Measurements from ENCODE around the gene MCCD1.
"Not testable (repeated sequence)": the region's sequence is repeated elsewhere in the genome, so short reads cannot be mapped to it uniquely, and the experiment has no call there.

MCCD1 gene

DNA sequence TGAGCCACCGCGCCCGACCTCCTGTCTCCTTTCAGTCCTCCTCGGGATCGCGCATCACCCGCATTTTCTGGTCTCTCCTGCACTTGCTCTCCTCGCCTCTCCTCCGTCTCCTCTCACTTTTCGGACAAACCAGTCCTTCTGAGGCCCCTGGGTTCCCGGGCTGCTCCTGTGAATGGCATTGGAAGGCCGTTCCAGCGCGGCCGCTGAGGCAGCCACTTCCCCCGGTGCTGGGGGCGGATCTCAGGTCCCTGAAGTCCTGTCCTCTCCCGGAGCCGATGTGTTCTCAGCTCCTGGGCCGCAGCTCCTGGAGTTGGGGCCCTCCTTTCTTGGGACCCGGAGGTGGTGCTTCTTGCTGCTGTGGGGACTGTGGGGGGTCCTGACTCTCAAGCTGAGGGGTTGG is 30.0 kb upstream of the MCCD1 start:
- DNase-seq (ENCODE audit: low read depth) = no peak
- TF ChIP-seq, protein P1, sequence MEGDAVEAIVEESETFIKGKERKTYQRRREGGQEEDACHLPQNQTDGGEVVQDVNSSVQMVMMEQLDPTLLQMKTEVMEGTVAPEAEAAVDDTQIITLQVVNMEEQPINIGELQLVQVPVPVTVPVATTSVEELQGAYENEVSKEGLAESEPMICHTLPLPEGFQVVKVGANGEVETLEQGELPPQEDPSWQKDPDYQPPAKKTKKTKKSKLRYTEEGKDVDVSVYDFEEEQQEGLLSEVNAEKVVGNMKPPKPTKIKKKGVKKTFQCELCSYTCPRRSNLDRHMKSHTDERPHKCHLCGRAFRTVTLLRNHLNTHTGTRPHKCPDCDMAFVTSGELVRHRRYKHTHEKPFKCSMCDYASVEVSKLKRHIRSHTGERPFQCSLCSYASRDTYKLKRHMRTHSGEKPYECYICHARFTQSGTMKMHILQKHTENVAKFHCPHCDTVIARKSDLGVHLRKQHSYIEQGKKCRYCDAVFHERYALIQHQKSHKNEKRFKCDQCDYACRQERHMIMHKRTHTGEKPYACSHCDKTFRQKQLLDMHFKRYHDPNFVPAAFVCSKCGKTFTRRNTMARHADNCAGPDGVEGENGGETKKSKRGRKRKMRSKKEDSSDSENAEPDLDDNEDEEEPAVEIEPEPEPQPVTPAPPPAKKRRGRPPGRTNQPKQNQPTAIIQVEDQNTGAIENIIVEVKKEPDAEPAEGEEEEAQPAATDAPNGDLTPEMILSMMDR (IDR thresholded peaks at IDR 0.05; ENCODE audit: low read depth, low read length, missing control alignments) = no peak
- H3K4me3 ChIP-seq (ENCODE audit: low read depth, low read length) = peak overlapping the region; percentile 70

DNA sequence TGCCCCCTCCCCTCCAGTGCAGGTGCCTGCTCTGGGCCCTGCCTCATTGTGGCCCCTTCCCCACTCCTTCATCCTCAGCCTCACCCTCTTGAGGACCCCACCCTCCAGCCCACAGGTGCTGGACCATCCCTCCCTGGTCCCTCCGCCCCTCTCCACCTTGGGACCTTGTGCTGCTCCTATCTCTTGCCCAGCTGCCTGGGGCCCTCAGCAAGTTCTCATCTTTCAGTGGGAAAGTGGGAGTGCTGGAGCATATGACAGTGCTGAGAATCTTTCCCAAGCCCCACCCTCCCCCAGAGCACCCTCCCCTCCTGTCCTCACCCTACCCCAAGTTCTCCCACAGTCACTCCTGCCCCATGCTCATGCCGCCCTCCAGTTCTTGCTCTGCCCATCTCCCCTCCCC is 29.1 kb upstream of the MCCD1 start:
- H3K4me3 ChIP-seq (ENCODE audit: low read depth, low read length); DNase-seq (ENCODE audit: low read depth): not testable (repeated sequence)

DNA sequence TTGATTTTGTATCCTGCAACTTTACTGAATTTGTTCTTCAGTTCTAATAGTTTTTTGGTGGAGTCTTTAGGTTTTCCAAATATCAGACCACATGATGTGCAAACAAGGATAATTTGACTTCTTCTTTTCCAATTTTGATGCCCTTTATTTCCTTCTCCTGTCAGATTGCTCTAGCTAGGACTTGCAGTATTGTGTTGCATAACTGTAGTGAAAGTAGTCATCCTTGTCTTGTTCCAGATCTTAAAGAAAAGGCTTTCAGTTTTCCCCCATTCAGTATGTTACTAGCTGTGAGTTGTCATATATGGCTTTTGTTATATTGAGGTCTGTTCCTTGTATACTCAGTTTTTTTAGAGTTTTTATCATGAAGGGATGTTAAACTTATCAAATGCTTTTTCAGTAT is 26.2 kb upstream of the MCCD1 start:
- TF ChIP-seq, protein P1 (IDR thresholded peaks at IDR 0.05; ENCODE audit: low read depth, low read length, missing control alignments) = no peak
- H3K4me3 ChIP-seq (ENCODE audit: low read depth, low read length) = no peak overlapping the region
- no peak for DNase-seq (ENCODE audit: low read depth)

DNA sequence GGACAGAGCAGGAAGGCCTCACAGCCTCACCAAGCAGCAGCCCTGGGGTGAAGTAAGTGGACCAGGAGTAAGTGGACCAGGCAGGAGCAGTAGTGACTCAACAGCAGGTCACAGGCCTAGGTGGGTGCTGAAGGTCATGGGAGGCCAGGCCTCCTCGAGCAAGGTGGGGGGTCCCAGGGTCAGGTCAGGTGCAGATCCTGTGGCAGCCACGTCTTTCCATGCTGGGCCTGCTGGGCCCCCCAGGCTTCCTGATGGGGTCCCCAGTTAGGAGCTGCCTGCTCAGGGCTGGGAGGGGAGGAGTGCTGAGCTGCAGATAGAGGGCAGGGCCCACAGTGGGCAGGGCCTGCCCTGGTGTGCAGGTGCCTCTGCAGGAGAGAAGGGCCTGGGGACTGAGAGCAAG is 19.7 kb upstream of the MCCD1 start:
- not testable (repeated sequence) for H3K4me3 ChIP-seq (ENCODE audit: low read depth, low read length); DNase-seq (ENCODE audit: low read depth)

DNA sequence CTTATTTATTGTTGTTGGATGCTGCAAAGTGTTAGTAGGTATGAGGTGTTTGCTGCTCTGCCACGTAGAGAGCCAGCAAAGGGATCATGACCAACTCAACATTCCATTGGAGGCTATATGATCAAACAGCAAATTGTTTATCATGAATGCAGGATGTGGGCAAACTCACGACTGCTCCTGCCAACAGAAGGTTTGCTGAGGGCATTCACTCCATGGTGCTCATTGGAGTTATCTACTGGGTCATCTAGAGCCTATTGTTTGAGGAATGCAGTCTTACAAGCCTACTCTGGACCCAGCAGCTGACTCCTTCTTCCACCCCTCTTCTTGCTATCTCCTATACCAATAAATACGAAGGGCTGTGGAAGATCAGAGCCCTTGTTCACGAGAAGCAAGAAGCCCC is 18.8 kb upstream of the MCCD1 start:
- TF ChIP-seq, protein P1 (IDR thresholded peaks at IDR 0.05; ENCODE audit: low read depth, low read length, missing control alignments) = no peak
- H3K4me3 ChIP-seq (ENCODE audit: low read depth, low read length) = no peak overlapping the region
- no peak for DNase-seq (ENCODE audit: low read depth)

DNA sequence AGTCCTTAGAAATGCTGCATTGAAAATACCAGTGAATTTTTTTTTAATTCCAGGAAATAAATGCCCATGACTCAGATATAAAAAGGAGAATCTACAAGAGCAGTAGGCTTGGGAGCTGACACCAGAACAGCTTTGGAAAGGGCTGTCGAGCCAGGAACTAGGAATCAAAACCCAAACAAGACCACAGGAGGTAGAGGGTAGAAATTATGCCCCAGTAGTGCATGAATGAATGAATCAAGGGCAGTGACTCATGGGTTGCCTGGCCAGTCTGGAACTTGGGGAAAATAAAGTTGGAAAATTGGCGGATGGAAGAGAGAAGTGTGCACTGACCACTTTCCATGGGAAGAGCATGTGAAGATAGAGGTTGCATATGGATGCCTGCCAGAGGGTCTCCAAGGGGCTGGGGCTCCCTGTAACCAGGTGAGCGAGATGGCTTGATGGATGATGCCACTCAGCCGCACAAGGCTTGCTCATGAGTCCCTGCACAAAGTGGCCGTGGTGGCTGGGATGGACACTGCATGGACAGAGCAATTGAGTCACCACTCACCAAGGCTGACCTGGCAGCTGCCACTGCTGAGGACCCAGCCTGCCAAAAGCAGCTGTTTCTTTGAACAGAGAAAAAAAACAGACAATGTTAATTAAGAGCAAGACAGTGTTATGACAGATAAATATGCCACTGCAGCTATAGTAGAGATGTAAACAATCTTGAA is 15.2 kb upstream of the MCCD1 start:
- TF ChIP-seq, protein P1 (IDR thresholded peaks at IDR 0.05; ENCODE audit: low read depth, low read length, missing control alignments) = no peak
- no peak overlapping the region for H3K4me3 ChIP-seq (ENCODE audit: low read depth, low read length)
- DNase-seq (ENCODE audit: low read depth) = no peak

DNA sequence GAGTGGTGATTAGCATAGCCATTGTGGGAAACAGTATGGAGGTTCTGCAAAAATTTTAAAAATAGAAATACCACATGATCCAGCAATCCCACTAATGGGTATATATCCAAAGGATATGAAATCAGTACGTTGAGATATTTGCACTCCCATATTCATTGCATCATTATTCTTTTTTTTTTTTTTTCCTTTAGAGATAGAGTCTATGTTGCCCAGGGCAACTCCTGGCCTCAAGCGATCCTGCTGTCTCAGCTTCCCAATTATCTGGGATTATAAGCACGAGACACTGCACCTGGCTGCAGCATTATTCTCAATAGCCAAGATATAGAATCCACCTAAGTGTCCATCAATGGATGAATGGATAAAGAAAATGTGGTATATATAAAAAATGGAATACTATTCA is 6.9 kb upstream of the MCCD1 start:
- no peak overlapping the region for H3K4me3 ChIP-seq (ENCODE audit: low read depth, low read length)
- TF ChIP-seq, protein P1 (IDR thresholded peaks at IDR 0.05; ENCODE audit: low read depth, low read length, missing control alignments) = no peak
- no peak for DNase-seq (ENCODE audit: low read depth)

DNA sequence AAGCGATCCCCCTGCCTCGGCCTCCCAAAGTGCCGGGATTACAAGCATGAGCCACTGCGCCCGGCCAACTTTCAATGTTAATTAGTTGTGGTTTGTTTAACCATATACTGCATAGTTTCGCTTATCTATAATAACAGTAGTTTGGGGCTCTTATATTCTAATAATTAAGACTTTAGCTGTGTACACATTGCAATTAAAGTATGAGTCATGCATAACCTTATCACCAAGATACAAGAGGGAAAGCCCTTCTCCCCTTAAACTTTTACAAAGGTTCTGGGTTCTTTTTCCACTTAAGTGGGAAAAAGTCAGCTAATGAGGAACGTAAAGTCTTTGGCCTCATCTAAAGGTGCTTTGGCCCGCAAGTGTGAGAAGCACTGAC is 3.2 kb upstream of the MCCD1 start:
- TF ChIP-seq, protein P1 (IDR thresholded peaks at IDR 0.05; ENCODE audit: low read depth, low read length, missing control alignments) = no peak
- DNase-seq (ENCODE audit: low read depth) = no peak
- no peak overlapping the region for H3K4me3 ChIP-seq (ENCODE audit: low read depth, low read length)

All from GM12864 (cell line).